Natural killer cell (primary cell): ENCODE data around the gene CHMP2A. TPM values are rescaled to one million over a fixed set of nuclear protein-coding genes. Genes with fewer than 3 reads are reported as not detected.
"Not testable (repeated sequence)": the region's sequence is repeated elsewhere in the genome, so short reads cannot be mapped to it uniquely, and the experiment has no call there.

Experiments used
- ATAC-seq, 3 donors: fragments of 150-1000 bp in 2 of 3; fragments of 200-7000 bp in 1 of 3; cut with Tn5 transposase; 1 replicate in 1 of 3; 2 replicates in 2 of 3; pipeline ENCODE4 v1.10.0; 2021; ENCODE audit warnings: mild to moderate bottlenecking in 2 of 3, moderate library complexity in 2 of 3
- DNase-seq, 2 donors: peaks; one replicate each; pipeline versions ENCODE4 v3.0.0 to v3.0.0-alpha.2; 2013 to 2021; ENCODE audit warnings: mixed read lengths in 1 of 2
- H3K27ac ChIP-seq: one replicate; pipeline ENCODE4 v1.5.1; 2013; ENCODE audit warnings: mild to moderate bottlenecking, low read length
- H3K27me3 ChIP-seq: one replicate; pipeline ENCODE4 v1.6.1; 2013; ENCODE audit warnings: low read length; ENCODE audit not compliant: control insufficient read depth, insufficient read depth
- H3K36me3 ChIP-seq: one replicate; pipeline ENCODE4 v1.6.1; 2013; ENCODE audit warnings: low read length; ENCODE audit not compliant: control insufficient read depth, insufficient read depth
- H3K4me1 ChIP-seq: one replicate; pipeline ENCODE4 v1.6.1; 2013; ENCODE audit warnings: low read length; ENCODE audit not compliant: control insufficient read depth, insufficient read depth
- H3K4me3 ChIP-seq: one replicate; pipeline ENCODE4 v1.5.1; 2013; ENCODE audit warnings: low read length
- H3K9me3 ChIP-seq: one replicate; pipeline ENCODE4 v1.6.1; 2013; ENCODE audit warnings: low read length; ENCODE audit not compliant: control insufficient read depth, insufficient read depth
- H3K27ac Mint-ChIP-seq, 2 donors: one replicate each; pipeline ENCODE4 v1.8.0; 2022; ENCODE audit warnings: mild to moderate bottlenecking in 2 of 2, mixed read lengths in 2 of 2, moderate library complexity in 1 of 2
- H3K27me3 Mint-ChIP-seq, 2 donors: one replicate each; pipeline ENCODE4 v1.8.0; 2022; ENCODE audit warnings: low read depth in 2 of 2, mixed read lengths in 2 of 2
- H3K36me3 Mint-ChIP-seq: one replicate; pipeline ENCODE4 v1.8.0; 2022; ENCODE audit warnings: mixed read lengths
- H3K4me1 Mint-ChIP-seq, 2 donors: one replicate each; pipeline ENCODE4 v1.8.0; 2022; ENCODE audit warnings: mixed read lengths in 2 of 2
- H3K4me3 Mint-ChIP-seq: one replicate; pipeline ENCODE4 v1.8.0; 2022; ENCODE audit warnings: mild to moderate bottlenecking, moderate library complexity, mixed read lengths
- H3K9me3 Mint-ChIP-seq, 2 donors: one replicate each; pipeline ENCODE4 v1.8.0; 2022; ENCODE audit warnings: mixed read lengths in 2 of 2
- WGBS: methylation state at CpG from one replicate; pipeline ENCODE4 v1.1.7; 2013; ENCODE audit warnings: missing lambda C conversion rate; ENCODE audit not compliant: insufficient coverage; 5-methylcytosine and 5-hydroxymethylcytosine counted together
- intact Hi-C: fragments of 100-400 bp; cut with micrococcal nuclease; formaldehyde crosslinking; loops from one replicate; pipeline ENCODE4 v1.14.2; 2022
- total RNA-seq, 4 donors: library from RNA; stranded (reverse); fragments of 120-200 nt in 1 of 4; gene quantifications; one replicate each; pipeline versions ENCODE4 v1.2.3 to v1.2.4, GENCODE V29; 2013 to 2022
- TF ChIP-seq, protein P1 (sequence below): fragments of 200-600 bp; IDR thresholded peaks from one replicate; pipeline ENCODE4 v1.8.0; 2022; ENCODE audit warnings: antibody characterized with exemption

CHMP2A gene
- total RNA-seq, 3 donors from 2014 or later (not counting 1 experiment from before 2014, with no cell fraction given) = 82.7 to 95.7 (median 94.7) TPM

DNA sequence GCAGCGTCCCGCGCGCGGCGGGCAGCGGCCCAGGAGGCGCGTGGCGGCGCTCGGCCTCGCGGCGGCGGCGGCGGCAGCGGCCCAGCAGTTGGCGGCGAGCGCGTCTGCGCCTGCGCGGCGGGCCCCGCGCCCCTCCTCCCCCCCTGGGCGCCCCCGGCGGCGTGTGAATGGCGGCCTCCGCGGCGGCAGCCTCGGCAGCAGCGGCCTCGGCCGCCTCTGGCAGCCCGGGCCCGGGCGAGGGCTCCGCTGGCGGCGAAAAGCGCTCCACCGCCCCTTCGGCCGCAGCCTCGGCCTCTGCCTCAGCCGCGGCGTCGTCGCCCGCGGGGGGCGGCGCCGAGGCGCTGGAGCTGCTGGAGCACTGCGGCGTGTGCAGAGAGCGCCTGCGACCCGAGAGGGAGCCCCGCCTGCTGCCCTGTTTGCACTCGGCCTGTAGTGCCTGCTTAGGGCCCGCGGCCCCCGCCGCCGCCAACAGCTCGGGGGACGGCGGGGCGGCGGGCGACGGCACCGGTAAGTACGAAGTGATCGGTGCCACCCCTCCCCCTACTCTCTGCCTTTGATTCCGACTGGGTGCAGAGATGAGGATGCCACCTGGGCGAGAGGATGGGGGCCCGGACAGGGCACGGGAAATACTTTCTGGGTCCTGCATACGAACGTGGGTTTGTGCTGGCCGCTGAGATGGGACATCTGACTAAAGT, 10.2 kb downstream of the CHMP2A start:
- ATAC-seq (peak; percentile 39 to 67 (median 55)), DNase-seq (peak in 1 of 2 donors; percentile 91)
- Histone ChIP-seq H3K27me3 (no peaks in the 10 kb centered on the region), H3K9me3 (no peaks in the 10 kb centered on the region), H3K4me3 (peak overlapping the region; percentile 51), H3K36me3 (peaks cover 36% of the 10 kb centered on the region), H3K4me1 (peaks cover 27% of the 10 kb centered on the region), H3K27ac (peak overlapping the region; percentile 93)
- TF ChIP-seq, protein P1, sequence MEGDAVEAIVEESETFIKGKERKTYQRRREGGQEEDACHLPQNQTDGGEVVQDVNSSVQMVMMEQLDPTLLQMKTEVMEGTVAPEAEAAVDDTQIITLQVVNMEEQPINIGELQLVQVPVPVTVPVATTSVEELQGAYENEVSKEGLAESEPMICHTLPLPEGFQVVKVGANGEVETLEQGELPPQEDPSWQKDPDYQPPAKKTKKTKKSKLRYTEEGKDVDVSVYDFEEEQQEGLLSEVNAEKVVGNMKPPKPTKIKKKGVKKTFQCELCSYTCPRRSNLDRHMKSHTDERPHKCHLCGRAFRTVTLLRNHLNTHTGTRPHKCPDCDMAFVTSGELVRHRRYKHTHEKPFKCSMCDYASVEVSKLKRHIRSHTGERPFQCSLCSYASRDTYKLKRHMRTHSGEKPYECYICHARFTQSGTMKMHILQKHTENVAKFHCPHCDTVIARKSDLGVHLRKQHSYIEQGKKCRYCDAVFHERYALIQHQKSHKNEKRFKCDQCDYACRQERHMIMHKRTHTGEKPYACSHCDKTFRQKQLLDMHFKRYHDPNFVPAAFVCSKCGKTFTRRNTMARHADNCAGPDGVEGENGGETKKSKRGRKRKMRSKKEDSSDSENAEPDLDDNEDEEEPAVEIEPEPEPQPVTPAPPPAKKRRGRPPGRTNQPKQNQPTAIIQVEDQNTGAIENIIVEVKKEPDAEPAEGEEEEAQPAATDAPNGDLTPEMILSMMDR = no peak
- Mint-ChIP-seq H3K27ac (peak overlapping the region; percentile 99), H3K36me3 (no peaks in the 10 kb centered on the region), H3K4me3 (peak overlapping the region; percentile 98), H3K27me3 (peaks cover 6 to 7% of the 10 kb centered on the region in 2 donors), H3K9me3 (no peaks in the 10 kb centered on the region), H3K4me1 (peaks cover 31 to 34% of the 10 kb centered on the region in 2 donors)
- intact Hi-C loops = loop anchor here (1.0 kb wide), 3 partner anchors 11 to 45 kb away; partner anchors contain the start of genes CHMP2A and MZF1
- WGBS = under 1% methylated on average over 92 of the region's 92 CpGs

DNA sequence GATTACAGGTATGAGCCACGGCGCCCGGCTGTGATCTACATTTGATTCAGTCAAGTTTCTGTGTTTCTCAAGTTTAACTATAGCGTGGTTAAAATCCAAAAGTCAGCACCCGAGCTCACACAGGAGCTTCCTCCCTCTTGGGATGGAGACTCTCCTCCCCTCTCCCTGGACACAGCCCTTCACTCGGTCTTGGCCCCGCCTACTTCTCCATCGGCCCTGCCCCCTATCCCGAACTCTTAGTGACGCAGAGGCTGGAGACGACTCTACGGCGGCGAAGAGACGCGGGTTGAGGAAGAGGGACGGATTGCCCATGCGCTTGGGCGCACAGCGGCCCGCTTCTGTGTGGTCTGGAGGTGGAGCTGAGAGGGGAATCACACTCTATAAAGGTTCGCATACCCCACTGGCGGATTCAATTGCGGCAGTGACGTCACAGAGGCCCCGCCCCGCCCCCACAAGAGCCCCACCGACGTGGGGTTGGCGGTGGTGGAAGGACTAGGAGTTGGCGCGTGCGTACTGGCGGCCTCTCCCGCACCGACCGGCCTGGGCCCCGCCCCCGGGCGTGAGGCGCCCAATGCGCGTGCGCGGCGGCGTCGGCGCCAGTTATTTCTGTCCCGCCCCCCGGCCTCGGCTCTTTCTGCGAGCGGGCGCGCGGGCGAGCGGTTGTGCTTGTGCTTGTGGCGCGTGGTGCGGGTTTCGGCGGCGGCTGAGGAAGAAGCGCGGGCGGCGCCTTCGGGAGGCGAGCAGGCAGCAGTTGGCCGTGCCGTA, 10.9 kb downstream of the CHMP2A start, which contains the start of gene TRIM28:
Gene TRIM28, plus strand, starts transcription at position 239 of the 765 bp plus-strand sequence. CDS start 694 bp downstream, outside the sequence.
- H3K36me3 ChIP-seq = peaks cover 29% of the 10 kb centered on the region
- Mint-ChIP-seq H3K9me3 (no peaks in the 10 kb centered on the region), H3K4me3 (peak within 1 kb of the TSS; percentile 98), H3K27me3 (peaks cover 6 to 12% of the 10 kb centered on the region in 2 donors), H3K27ac (peak within 1 kb of the TSS; percentile 99), H3K36me3 (no peaks in the 10 kb centered on the region), H3K4me1 (peaks cover 31 to 34% of the 10 kb centered on the region in 2 donors)
- WGBS = under 1% methylated on average over 73 of the region's 73 CpGs
- DNase-seq = peak; percentile 100
- peak; percentile 85 to 94 (median 86) for ATAC-seq
- peaks cover 2% of the 10 kb centered on the region for H3K27me3 ChIP-seq
- H3K9me3 ChIP-seq = no peaks in the 10 kb centered on the region
- intact Hi-C loops = loop anchor here (1.0 kb wide), 3 partner anchors 11 to 45 kb away; partner anchors contain the start of genes CHMP2A and MZF1
- peaks cover 27% of the 10 kb centered on the region for H3K4me1 ChIP-seq
- TF ChIP-seq, protein P1 = no peak
- peak within 1 kb of the TSS; percentile 51 for H3K4me3 ChIP-seq
- H3K27ac ChIP-seq = peak within 1 kb of the TSS; percentile 93

DNA sequence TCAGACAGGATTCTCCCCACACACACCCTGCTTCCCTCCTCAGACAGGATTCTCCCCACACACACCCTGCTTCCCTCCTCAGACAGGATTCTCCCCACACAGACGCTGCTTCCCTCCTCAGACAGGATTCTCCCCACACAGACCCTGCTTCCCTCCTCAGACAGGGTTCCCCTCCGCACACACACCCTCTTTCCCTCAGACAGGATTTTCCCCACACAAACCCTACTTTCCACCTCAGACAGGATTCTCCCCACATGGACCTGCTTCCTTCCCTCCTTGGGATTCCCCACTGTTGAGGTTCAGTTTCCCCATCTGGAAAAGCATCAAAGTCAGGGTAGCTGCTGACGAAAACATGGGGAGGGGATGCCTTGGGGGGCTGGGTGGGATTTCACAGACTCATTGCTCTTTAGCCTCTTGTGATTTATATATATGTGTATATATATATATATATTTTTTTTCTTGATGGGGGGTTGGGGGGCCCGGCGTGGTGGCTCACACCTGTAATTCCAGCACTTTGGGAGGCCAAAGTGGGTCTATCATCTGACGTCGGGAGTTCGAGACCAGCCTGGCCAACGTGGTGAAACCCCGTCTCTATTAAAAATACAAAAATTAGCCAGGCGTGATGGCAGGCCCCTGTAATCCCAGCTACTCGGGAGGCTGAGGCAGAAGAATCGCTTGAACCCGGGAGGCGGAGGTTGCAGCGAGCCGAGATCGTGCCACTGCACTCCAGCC, 12.1 kb downstream of the CHMP2A start:
- H3K27ac Mint-ChIP-seq = peak overlapping the region; percentile 99
- H3K4me3 Mint-ChIP-seq, H3K27ac ChIP-seq, H3K27me3 ChIP-seq, H3K9me3 Mint-ChIP-seq, H3K9me3 ChIP-seq, H3K36me3 Mint-ChIP-seq, H3K4me3 ChIP-seq, intact Hi-C loops, ATAC-seq: not testable (repeated sequence)
- Histone ChIP-seq H3K36me3 (peaks cover 17% of the 10 kb centered on the region), H3K4me1 (peaks cover 39% of the 10 kb centered on the region)
- DNase-seq = peak in 1 of 2 donors; percentile 12
- peaks cover 31 to 45% of the 10 kb centered on the region in 2 donors for H3K4me1 Mint-ChIP-seq
- peaks cover 6 to 18% of the 10 kb centered on the region in 2 donors for H3K27me3 Mint-ChIP-seq
- WGBS = 92% methylated on average over 17 of the region's 18 CpGs

DNA sequence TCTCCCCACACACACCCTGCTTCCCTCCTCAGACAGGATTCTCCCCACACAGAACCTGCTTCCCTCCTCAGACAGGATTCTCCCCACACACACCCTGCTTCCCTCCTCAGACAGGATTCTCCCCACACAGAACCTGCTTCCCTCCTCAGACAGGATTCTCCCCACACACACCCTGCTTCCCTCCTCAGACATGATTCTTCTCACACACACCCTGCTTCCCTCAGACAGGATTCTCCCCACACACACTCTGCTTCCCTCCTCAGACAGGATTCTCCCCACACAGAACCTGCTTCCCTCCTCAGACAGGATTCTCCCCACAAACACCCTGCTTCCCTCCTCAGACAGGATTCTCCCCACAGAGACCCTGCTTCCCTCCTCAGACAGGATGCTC, 15.7 kb downstream of the CHMP2A start:
- ATAC-seq, H3K36me3 ChIP-seq, H3K36me3 Mint-ChIP-seq, H3K9me3 ChIP-seq, H3K4me3 ChIP-seq, H3K27ac ChIP-seq, intact Hi-C loops, H3K4me3 Mint-ChIP-seq, DNase-seq, H3K9me3 Mint-ChIP-seq, H3K27me3 ChIP-seq: not testable (repeated sequence)
- H3K27me3 Mint-ChIP-seq = peaks cover 6 to 18% of the 10 kb centered on the region in 2 donors
- H3K27ac Mint-ChIP-seq = peak overlapping the region in 1 of 2 donors; percentile 68
- peaks cover 21% of the 10 kb centered on the region for H3K4me1 ChIP-seq
- peaks cover 8 to 20% of the 10 kb centered on the region in 2 donors for H3K4me1 Mint-ChIP-seq
